IPS-18c (cell line): ENCODE measurements around the gene RALY.

ENCODE experiments used
- H3K4me3 ChIP-seq: 2 replicates; pipeline ENCODE4 v1.7.0; 2013; ENCODE audit warnings: low read depth, mild to moderate bottlenecking, low read length, moderate library complexity; ENCODE audit not compliant: insufficient read depth
- H3K9me3 ChIP-seq: one replicate; pipeline ENCODE4 v1.6.1; 2013; ENCODE audit warnings: mild to moderate bottlenecking, low read length, moderate library complexity; ENCODE audit not compliant: control insufficient read depth, insufficient read depth

RALY gene

GRCh38 chr20:33983371-33983770 lies 10.3 kb upstream of the RALY start:
- H3K4me3 ChIP-seq: no peak overlapping the region
- no peaks in the 10 kb centered on the region for H3K9me3 ChIP-seq

- Histone ChIP-seq H3K9me3 (no peaks in the 10 kb centered on the region), H3K4me3 (no peak overlapping the region)
These were observed 9.5 kb upstream of the RALY start for GRCh38 chr20:33984182-33984719.

- Histone ChIP-seq H3K9me3 (no peaks in the 10 kb centered on the region), H3K4me3 (no peak overlapping the region)
These were observed 8.4 kb upstream of the RALY start for GRCh38 chr20:33985280-33985679.

GRCh38 chr20:33985830-33986229 lies 7.9 kb upstream of the RALY start:
- Histone ChIP-seq H3K4me3 (no peak overlapping the region), H3K9me3 (no peaks in the 10 kb centered on the region)

- no peaks in the 10 kb centered on the region for H3K9me3 ChIP-seq
- H3K4me3 ChIP-seq: no peak overlapping the region
These were observed 7.0 kb upstream of the RALY start for GRCh38 chr20:33986560-33987216.

GRCh38 chr20:33990075-33990474 lies 3.6 kb upstream of the RALY start:
- Histone ChIP-seq H3K4me3 (no peak overlapping the region), H3K9me3 (peaks cover 3% of the 10 kb centered on the region)

GRCh38 chr20:33991502-33991901 lies 2.2 kb upstream of the RALY start:
- peaks cover 3% of the 10 kb centered on the region for H3K9me3 ChIP-seq
- H3K4me3 ChIP-seq: peak overlapping the region; percentile 70; the same call in 1 of the 2 replicates

- Histone ChIP-seq H3K9me3 (peaks cover 3% of the 10 kb centered on the region), H3K4me3 (peak overlapping the region; percentile 70)
These were observed 1.4 kb upstream of the RALY start for GRCh38 chr20:33992145-33992922.

GRCh38 chr20:33992923-33993575 lies 662 bp upstream of the RALY start:
- Histone ChIP-seq H3K9me3 (peaks cover 3% of the 10 kb centered on the region), H3K4me3 (peak overlapping the region; percentile 94)

- peaks cover 3% of the 10 kb centered on the region for H3K9me3 ChIP-seq
- H3K4me3 ChIP-seq: peak overlapping the region; percentile 94
These were observed 657 bp downstream of the RALY start for GRCh38 chr20:33994222-33994913.

- H3K9me3 ChIP-seq: peaks cover 3% of the 10 kb centered on the region
These were observed 1.5 kb downstream of the RALY start for GRCh38 chr20:33995053-33995831.

GRCh38 chr20:33999025-33999649 lies 5.4 kb downstream of the RALY start:
- peaks cover 3% of the 10 kb centered on the region for H3K9me3 ChIP-seq
- H3K4me3 ChIP-seq: no peak overlapping the region

More at GRCh38 chr20:33995053-33995831, 1.5 kb downstream of the RALY start:
- peak overlapping the region; percentile 94 for H3K4me3 ChIP-seq

GRCh38 chr20:34001378-34001777 lies 7.7 kb downstream of the RALY start:
- no peaks in the 10 kb centered on the region for H3K9me3 ChIP-seq
- no peak overlapping the region for H3K4me3 ChIP-seq

- no peaks in the 10 kb centered on the region for H3K9me3 ChIP-seq
- no peak overlapping the region for H3K4me3 ChIP-seq
These were observed 10.5 kb downstream of the RALY start for GRCh38 chr20:34004227-34004626.

GRCh38 chr20:34004790-34005457 lies 11.2 kb downstream of the RALY start:
- no peak overlapping the region for H3K4me3 ChIP-seq
- no peaks in the 10 kb centered on the region for H3K9me3 ChIP-seq

GRCh38 chr20:34006619-34007018 lies 12.9 kb downstream of the RALY start:
- H3K9me3 ChIP-seq: no peaks in the 10 kb centered on the region
- no peak overlapping the region for H3K4me3 ChIP-seq
